Neural crest cell (in vitro differentiated cells): Measurements from ENCODE around the gene SLC25A45. TPM values are rescaled to one million over a fixed set of nuclear protein-coding genes. Genes with fewer than 3 reads are reported as not detected.

Source experiments
- DNase-seq: peaks from one replicate; pipeline ENCODE4 v3.0.0; 2021; ENCODE audit warnings: low read depth, mixed read lengths, low spot score
- H3K27ac Mint-ChIP-seq: one replicate; pipeline ENCODE4 v1.8.0; 2021; ENCODE audit warnings: mild to moderate bottlenecking, mixed read lengths; ENCODE audit not compliant: unreplicated experiment
- H3K27me3 Mint-ChIP-seq: 2 replicates; pipeline ENCODE4 v1.8.0; 2021; ENCODE audit warnings: low read depth, mild to moderate bottlenecking, mixed read lengths
- H3K36me3 Mint-ChIP-seq: 2 replicates; pipeline ENCODE4 v1.8.0; 2021; ENCODE audit warnings: low read depth, mild to moderate bottlenecking, mixed read lengths
- H3K4me1 Mint-ChIP-seq: 2 replicates; pipeline ENCODE4 v1.8.0; 2021; ENCODE audit warnings: mixed read lengths
- H3K4me3 Mint-ChIP-seq: one replicate; pipeline ENCODE4 v1.8.0; 2021; ENCODE audit warnings: mild to moderate bottlenecking, mixed read lengths
- H3K9me3 Mint-ChIP-seq: 2 replicates; pipeline ENCODE4 v1.8.0; 2021; ENCODE audit warnings: mixed read lengths
- CTCF ChIP-seq: fragments of 200-600 bp; sonication (generic); conservative IDR thresholded peaks from 2 replicates; pipeline ENCODE4 v1.5.0; 2021; ENCODE audit warnings: antibody characterized with exemption, mild to moderate bottlenecking
- total RNA-seq: library from RNA; stranded (reverse); gene quantifications from 2 replicates; pipeline ENCODE4 v1.2.1, GENCODE V29; 2021

The SLC25A45 gene
- total RNA-seq, 1 donor from 2014 or later: 1.5 TPM

DNA sequence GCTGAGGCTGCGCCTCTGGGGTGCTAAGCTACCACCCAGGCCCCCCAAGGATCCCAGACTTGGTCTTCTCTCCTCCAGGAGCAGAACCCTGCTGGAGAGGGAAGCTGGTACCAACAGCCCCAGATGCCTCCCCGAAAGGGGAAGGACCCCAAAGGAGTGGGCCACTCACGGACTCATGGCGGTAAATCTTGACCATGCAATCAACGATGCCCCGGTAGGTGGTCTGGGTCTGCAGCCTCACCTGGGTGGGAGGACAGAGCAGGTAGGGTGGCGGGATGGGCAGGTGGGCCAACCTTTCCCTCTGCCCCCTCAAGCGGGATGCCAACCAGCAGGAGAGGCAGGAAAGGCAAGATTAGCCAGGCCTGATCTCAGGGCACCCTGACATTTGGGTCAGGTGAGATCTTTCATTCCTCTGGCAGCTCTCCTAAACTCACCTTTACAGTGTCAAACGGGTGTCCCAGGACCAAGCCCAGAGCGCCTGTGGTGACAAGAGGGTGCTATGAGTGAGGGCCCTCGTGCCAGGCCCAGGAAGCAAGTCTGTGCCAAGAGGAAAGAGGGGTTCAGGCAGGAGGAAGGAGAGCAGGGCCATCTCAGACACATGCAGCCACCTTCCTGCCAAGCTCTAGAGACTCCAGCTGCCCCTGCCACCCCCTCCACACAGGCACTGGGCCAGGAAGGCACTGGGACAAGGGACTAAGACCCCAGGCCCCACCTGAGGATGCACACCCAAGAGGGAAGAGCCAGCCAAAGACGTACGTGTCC, 2.6 kb downstream of the SLC25A45 start:
- Mint-ChIP-seq H3K27ac (no peak overlapping the region), H3K9me3 (no peaks in the 10 kb centered on the region), H3K27me3 (no peaks in the 10 kb centered on the region), H3K4me1 (peaks cover 26% of the 10 kb centered on the region), H3K4me3 (no peak overlapping the region), H3K36me3 (no peaks in the 10 kb centered on the region)
- no peak for DNase-seq
- TF ChIP-seq CTCF: no peak

DNA sequence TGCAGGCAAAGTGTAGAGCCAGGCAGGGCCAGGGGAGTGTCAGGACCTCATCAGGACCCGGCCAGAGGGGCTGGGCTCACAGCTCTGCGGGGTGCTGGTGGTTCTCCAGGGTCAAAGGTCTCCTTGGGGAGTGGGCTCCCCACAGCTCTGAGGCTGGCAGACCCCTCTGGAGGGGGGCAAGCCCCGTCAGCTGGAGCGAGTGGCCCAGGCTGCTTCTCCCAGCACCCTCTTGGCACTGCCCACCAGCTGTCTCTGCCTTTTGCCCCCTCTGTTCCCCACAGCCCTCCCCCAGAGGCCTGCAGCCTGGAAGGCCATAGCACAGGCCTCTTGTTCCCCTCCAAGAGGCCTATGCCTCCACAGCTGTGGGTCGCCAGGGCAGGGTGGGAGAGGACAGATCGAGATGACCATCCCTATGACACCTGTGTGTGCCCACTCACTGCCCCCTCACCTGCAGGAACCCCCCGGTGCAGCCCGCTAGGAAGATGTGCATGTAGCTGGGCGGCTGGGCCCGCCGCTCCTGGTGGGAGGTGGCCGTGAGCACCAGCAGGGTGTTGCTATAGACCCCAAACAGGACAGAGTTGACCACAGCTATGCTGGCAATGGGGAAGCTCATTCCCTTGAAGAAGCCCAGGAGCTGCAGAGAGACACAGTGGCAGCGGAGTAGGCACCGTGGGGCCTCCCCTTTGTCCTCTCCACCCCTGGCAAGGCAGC, 3.4 kb downstream of the SLC25A45 start:
- TF ChIP-seq CTCF: no peak

DNA sequence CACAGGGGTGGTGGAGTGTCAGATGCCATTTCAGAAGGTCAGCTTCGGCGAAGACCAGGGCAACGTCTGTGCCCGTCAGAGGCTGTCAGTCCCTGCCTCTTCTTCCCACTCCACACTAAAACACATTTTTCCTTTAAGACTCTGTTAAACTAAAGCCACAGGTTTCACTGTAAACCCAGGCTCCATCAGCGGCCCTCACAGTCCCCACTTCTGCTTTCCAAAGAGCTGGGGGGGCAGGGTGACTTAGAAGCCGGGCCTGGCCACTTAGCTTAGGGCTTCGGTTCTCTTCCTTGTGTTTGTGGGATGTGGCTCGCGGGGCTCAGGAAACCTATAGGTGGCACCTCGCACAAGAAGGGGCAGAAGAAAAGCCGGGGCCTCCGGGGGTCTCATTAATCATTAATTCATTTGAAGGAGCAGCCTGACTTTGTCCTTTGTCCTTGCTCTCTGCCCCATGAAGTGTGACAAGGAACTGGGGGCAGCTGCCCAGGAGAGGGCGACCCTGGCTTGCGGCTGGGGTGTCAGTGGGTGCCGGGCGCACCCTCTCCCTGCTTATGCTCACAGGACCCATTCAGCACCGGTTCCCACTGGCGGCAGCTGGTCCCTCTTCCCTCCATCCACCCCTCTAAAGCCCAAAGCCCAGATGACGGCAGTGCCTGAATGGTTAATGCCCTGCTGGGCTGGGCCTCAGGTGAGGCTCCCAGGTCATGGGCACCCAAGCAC, 4.1 kb downstream of the SLC25A45 start:
- H3K36me3 Mint-ChIP-seq: no peaks in the 10 kb centered on the region
- no peak for DNase-seq
- no peak overlapping the region for H3K4me3 Mint-ChIP-seq
- no peaks in the 10 kb centered on the region for H3K27me3 Mint-ChIP-seq
- H3K27ac Mint-ChIP-seq: no peak overlapping the region
- peaks cover 17% of the 10 kb centered on the region for H3K4me1 Mint-ChIP-seq
- H3K9me3 Mint-ChIP-seq: no peaks in the 10 kb centered on the region
- TF ChIP-seq CTCF: peak; percentile 3

More for the DNA sequence above, 3.4 kb downstream of the SLC25A45 start:
- no peaks in the 10 kb centered on the region for H3K27me3 Mint-ChIP-seq
- no peak overlapping the region for H3K4me3 Mint-ChIP-seq
- no peak for DNase-seq
- H3K9me3 Mint-ChIP-seq: no peaks in the 10 kb centered on the region
- no peaks in the 10 kb centered on the region for H3K36me3 Mint-ChIP-seq
- H3K27ac Mint-ChIP-seq: no peak overlapping the region
- peaks cover 23% of the 10 kb centered on the region for H3K4me1 Mint-ChIP-seq

- Mint-ChIP-seq H3K27ac (no peak overlapping the region), H3K36me3 (no peaks in the 10 kb centered on the region), H3K27me3 (no peaks in the 10 kb centered on the region), H3K4me3 (peak overlapping the region; percentile 27), H3K9me3 (no peaks in the 10 kb centered on the region), H3K4me1 (peaks cover 12% of the 10 kb centered on the region)
- no peak for DNase-seq
- no peak for TF ChIP-seq CTCF
These were observed 4.7 kb downstream of the SLC25A45 start for GRCh38 chr11:65377777-65378176.

DNA sequence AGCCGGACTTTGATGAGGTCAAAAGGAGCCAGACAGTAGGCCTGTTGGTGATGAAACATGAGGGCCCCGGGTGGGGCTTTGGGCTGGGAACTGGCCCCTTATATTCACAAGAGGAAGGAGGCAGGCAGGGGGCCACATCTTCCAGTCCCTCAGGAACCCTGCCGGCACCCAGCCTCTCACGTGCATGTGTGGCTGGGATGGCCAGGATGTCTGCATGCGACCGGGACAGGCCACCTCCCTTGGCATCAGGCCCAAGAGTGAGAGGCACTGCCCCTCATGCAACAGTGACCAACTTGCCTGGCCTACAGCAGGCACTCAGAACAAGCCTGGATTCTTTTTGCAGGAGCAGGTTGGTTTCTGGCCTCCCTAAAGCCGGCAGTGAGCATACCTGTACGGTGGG, 5.4 kb downstream of the SLC25A45 start:
- no peak overlapping the region for H3K27ac Mint-ChIP-seq

More for the DNA sequence above, 5.4 kb downstream of the SLC25A45 start:
- DNase-seq: no peak
- TF ChIP-seq CTCF: no peak
- Mint-ChIP-seq H3K36me3 (no peaks in the 10 kb centered on the region), H3K9me3 (no peaks in the 10 kb centered on the region), H3K4me1 (peaks cover 4% of the 10 kb centered on the region), H3K27me3 (no peaks in the 10 kb centered on the region), H3K4me3 (no peak overlapping the region)
